ENCODE data around the gene GORASP1. TPM values are rescaled to one million over a fixed set of nuclear protein-coding genes. Genes with fewer than 3 reads are reported as not detected.
A peak's percentile ranks its signal among the peaks of the same experiment; 100 is the strongest.

Gene GORASP1
- 27.2 and 37.5 TPM in 2 replicates for total RNA-seq
- 32.1 and 34.3 TPM in 2 replicates for polyA plus RNA-seq
- 30.9 and 33.4 TPM in 2 replicates for polyA plus RNA-seq (2012)
- 80.7 and 103 TPM in 2 replicates for polyA minus RNA-seq (ENCODE audit: low replicate concordance)

- Histone ChIP-seq H3K9me3 (ENCODE audit: control insufficient read depth, insufficient read depth, low read depth, low read length) (no peaks in the 10 kb centered on the region), H3K27ac (ENCODE audit: insufficient read depth, low read length) (peak within 1 kb of the TSS; percentile 95), H3K36me3 (ENCODE audit: control insufficient read depth, insufficient read depth, low read length) (no peaks in the 10 kb centered on the region), H2AFZ (ENCODE audit: low read length) (peak within 1 kb of the TSS; percentile 97), H4K20me1 (ENCODE audit: control insufficient read depth, extremely low read depth, insufficient read depth, low read length) (no peaks in the 10 kb centered on the region), H3K4me3 (replicated peaks in 1 of 4; ENCODE audit: control extremely low read depth in 1 of 4, insufficient read depth in 1 of 4, low read depth in 3 of 4, low read length in 4 of 4) (peak within 1 kb of the TSS; percentile 67 to 96 (median 89)), H3K9ac (ENCODE audit: insufficient read depth, low read length) (peak within 1 kb of the TSS; percentile 93), H3K4me2 (ENCODE audit: extremely low read depth, insufficient read depth, low read length) (peak within 1 kb of the TSS; percentile 92), H3K79me2 (ENCODE audit: control insufficient read depth, insufficient read depth, low read length) (peaks cover 30% of the 10 kb centered on the region), H3K27me3 (ENCODE audit: control insufficient read depth, insufficient read depth, low read length) (no peaks in the 10 kb centered on the region), H3K4me1 (ENCODE audit: control insufficient read depth, extremely low read depth, insufficient read depth, low read length) (peaks cover 3% of the 10 kb centered on the region)
- TF ChIP-seq EZH2 (IDR thresholded peaks at IDR 0.05; ENCODE audit: low read length, missing control alignments) (no peak), CTCF (conservative IDR thresholded peaks at IDR 0.05 in 1 of 2, IDR thresholded peaks at IDR 0.05 in 1 of 2; ENCODE audit: low read depth in 1 of 2, low read length in 2 of 2) (no peak)
- peak; percentile 86 to 90 for DNase-seq (ENCODE audit: low read depth in 2 of 2)
These were observed at the start of gene GORASP1, which contains the start of gene TTC21A for GRCh38 chr3:39107388-39108199. Gene GORASP1, minus strand, starts transcription at chr3:39107627. Its CDS starts 86 bp downstream, at chr3:39107541. Gene TTC21A, plus strand, starts transcription at chr3:39107680. Its CDS starts 158 bp downstream, at chr3:39107838.

- Histone ChIP-seq H2AFZ (ENCODE audit: low read length) (no peak overlapping the region), H3K4me3 (replicated peaks in 1 of 4; ENCODE audit: control extremely low read depth in 1 of 4, insufficient read depth in 1 of 4, low read depth in 3 of 4, low read length in 4 of 4) (no peak overlapping the region), H3K27me3 (ENCODE audit: control insufficient read depth, insufficient read depth, low read length) (no peaks in the 10 kb centered on the region), H3K9ac (ENCODE audit: insufficient read depth, low read length) (no peak overlapping the region), H3K79me2 (ENCODE audit: control insufficient read depth, insufficient read depth, low read length) (peaks cover 19% of the 10 kb centered on the region), H4K20me1 (ENCODE audit: control insufficient read depth, extremely low read depth, insufficient read depth, low read length) (no peaks in the 10 kb centered on the region), H3K4me2 (ENCODE audit: extremely low read depth, insufficient read depth, low read length) (no peak overlapping the region), H3K4me1 (ENCODE audit: control insufficient read depth, extremely low read depth, insufficient read depth, low read length) (peaks cover 6% of the 10 kb centered on the region), H3K27ac (ENCODE audit: insufficient read depth, low read length) (no peak overlapping the region), H3K9me3 (ENCODE audit: control insufficient read depth, insufficient read depth, low read depth, low read length) (no peaks in the 10 kb centered on the region), H3K36me3 (ENCODE audit: control insufficient read depth, insufficient read depth, low read length) (no peaks in the 10 kb centered on the region)
- no peak for TF ChIP-seq EZH2 (IDR thresholded peaks at IDR 0.05; ENCODE audit: low read length, missing control alignments)
- TF ChIP-seq CTCF (conservative IDR thresholded peaks at IDR 0.05 in 1 of 2, IDR thresholded peaks at IDR 0.05 in 1 of 2; ENCODE audit: low read depth in 1 of 2, low read length in 2 of 2) = no peak
- DNase-seq (ENCODE audit: low read depth in 2 of 2) = peak in 1 of 2 donors; percentile 30
These were observed 49.0 kb upstream of the GORASP1 start for GRCh38 chr3:39156421-39156820.

GRCh38 chr3:39154280-39155021 lies 47.0 kb upstream of the GORASP1 start:
- Histone ChIP-seq H3K79me2 (ENCODE audit: control insufficient read depth, insufficient read depth, low read length) (peaks cover 30% of the 10 kb centered on the region), H3K27ac (ENCODE audit: insufficient read depth, low read length) (no peak overlapping the region), H3K4me2 (ENCODE audit: extremely low read depth, insufficient read depth, low read length) (no peak overlapping the region), H3K9me3 (ENCODE audit: control insufficient read depth, insufficient read depth, low read depth, low read length) (no peaks in the 10 kb centered on the region), H2AFZ (ENCODE audit: low read length) (no peak overlapping the region), H3K4me1 (ENCODE audit: control insufficient read depth, extremely low read depth, insufficient read depth, low read length) (peaks cover 24% of the 10 kb centered on the region), H3K4me3 (replicated peaks in 1 of 4; ENCODE audit: control extremely low read depth in 1 of 4, insufficient read depth in 1 of 4, low read depth in 3 of 4, low read length in 4 of 4) (peak overlapping the region in 1 of 4 experiments; percentile 51), H4K20me1 (ENCODE audit: control insufficient read depth, extremely low read depth, insufficient read depth, low read length) (no peaks in the 10 kb centered on the region), H3K9ac (ENCODE audit: insufficient read depth, low read length) (no peak overlapping the region), H3K27me3 (ENCODE audit: control insufficient read depth, insufficient read depth, low read length) (no peaks in the 10 kb centered on the region), H3K36me3 (ENCODE audit: control insufficient read depth, insufficient read depth, low read length) (no peaks in the 10 kb centered on the region)
- peak in 1 of 2 donors; percentile 33 for DNase-seq (ENCODE audit: low read depth in 2 of 2)
- TF ChIP-seq CTCF (conservative IDR thresholded peaks at IDR 0.05 in 1 of 2, IDR thresholded peaks at IDR 0.05 in 1 of 2; ENCODE audit: low read depth in 1 of 2, low read length in 2 of 2) (no peak), EZH2 (IDR thresholded peaks at IDR 0.05; ENCODE audit: low read length, missing control alignments) (no peak)

Measured in fibroblast of lung (primary cell).